Vagina (tissue), 2 donors: ENCODE results near the gene FBXO2.

Experiments
- CTCF ChIP-seq, 3 experiments: fragments of 450-650 bp in 2 of 3; fragments of 200-600 bp in 1 of 3; sonication (generic) in 1 of 3; IDR thresholded peaks; one replicate each; pipeline ENCODE4 v1.5.1; 2017 to 2019; ENCODE audit warnings: antibody characterized with exemption in 3 of 3, mild to moderate bottlenecking in 2 of 3, moderate library complexity in 2 of 3
- POLR2A ChIP-seq, 2 donors: fragments of 450-650 bp; IDR thresholded peaks; one replicate each; pipeline ENCODE4 v1.6.1; 2017; ENCODE audit warnings: antibody characterized with exemption in 2 of 2, mild to moderate bottlenecking in 2 of 2, moderate library complexity in 2 of 2
- POLR2AphosphoS5 ChIP-seq, 2 donors: sonication (generic); formaldehyde crosslinking; IDR thresholded peaks; one replicate each; pipeline ENCODE4 v1.9.0; 2017; ENCODE audit warnings: antibody characterized with exemption in 2 of 2, mild to moderate bottlenecking in 2 of 2, low read depth in 1 of 2; ENCODE audit not compliant: insufficient read depth in 1 of 2

- TF ChIP-seq CTCF (IDR thresholded peaks at IDR 0.05) (no peak), POLR2A (IDR thresholded peaks at IDR 0.05) (no peak), POLR2AphosphoS5 (IDR thresholded peaks at IDR 0.05; ENCODE audit: insufficient read depth in 1 of 2, low read depth in 1 of 2) (no peak)
Observed at GRCh38 chr1:11691928-11692711, 37.9 kb upstream of the FBXO2 start.
